CD14-positive monocyte (primary cell): ENCODE results near the gene ADGRF3. TPM values are rescaled to one million over a fixed set of nuclear protein-coding genes. Genes with fewer than 3 reads are reported as not detected.

Source experiments
- DNase-seq, 3 donors: peaks; one replicate each; pipeline ENCODE4 v3.0.0-alpha.2; 2011 to 2022
- H2AFZ ChIP-seq: 2 replicates; pipeline ENCODE4 v1.6.0; 2012; ENCODE audit warnings: mild to moderate bottlenecking, low read depth, low read length, inconsistent platforms; ENCODE audit not compliant: insufficient read depth, poor library complexity, severe bottlenecking
- H3K27ac ChIP-seq, 2 donors: 1 replicate in 1 of 2; 2 replicates in 1 of 2; pipeline ENCODE4 v1.5.1; 2012 to 2013; ENCODE audit warnings: low read length in 2 of 2, control low read depth in 1 of 2, inconsistent platforms in 1 of 2, low read depth in 1 of 2, mild to moderate bottlenecking in 1 of 2
- H3K27me3 ChIP-seq, 2 donors: one replicate each; pipeline versions ENCODE4 v1.6.0 to v1.6.1; 2011 to 2013; ENCODE audit warnings: low read length in 2 of 2; ENCODE audit not compliant: control insufficient read depth in 2 of 2, insufficient read depth in 2 of 2
- H3K36me3 ChIP-seq, 2 donors: replicated peaks in 1 of 2; 1 replicate in 1 of 2; 2 replicates in 1 of 2; pipeline versions ENCODE4 v1.5.1 to v1.6.1; 2012 to 2013; ENCODE audit warnings: low read length in 2 of 2, control low read depth in 1 of 2, inconsistent platforms in 1 of 2, mild to moderate bottlenecking in 1 of 2; ENCODE audit not compliant: insufficient read depth in 2 of 2, control insufficient read depth in 1 of 2
- H3K4me1 ChIP-seq, 2 donors: 1 replicate in 1 of 2; 2 replicates in 1 of 2; pipeline versions ENCODE4 v1.5.1 to v1.6.1; 2012 to 2013; ENCODE audit warnings: low read length in 2 of 2, control low read depth in 1 of 2, inconsistent platforms in 1 of 2, mild to moderate bottlenecking in 1 of 2, moderate library complexity in 1 of 2; ENCODE audit not compliant: insufficient read depth in 2 of 2, control insufficient read depth in 1 of 2
- H3K4me2 ChIP-seq: replicated peaks from 2 replicates; pipeline ENCODE3; 2012; ENCODE audit warnings: low read length, moderate library complexity, mild to moderate bottlenecking; ENCODE audit not compliant: poor library complexity, severe bottlenecking; ENCODE audit errors: extremely low read depth
- H3K4me3 ChIP-seq, 3 experiments: fragments of 200-600 bp in 1 of 3; sonication (generic) in 1 of 3; replicated peaks in 1 of 3; 1 replicate in 2 of 3; 2 replicates in 1 of 3; pipeline ENCODE4 v1.5.1; 2011 to 2013; ENCODE audit warnings: low read length in 3 of 3, mild to moderate bottlenecking in 3 of 3, control low read depth in 2 of 3, low read depth in 2 of 3, inconsistent platforms in 1 of 3, moderate library complexity in 1 of 3
- H3K79me2 ChIP-seq: 2 replicates; pipeline ENCODE4 v1.6.0; 2012; ENCODE audit warnings: mild to moderate bottlenecking, control low read depth, inconsistent platforms, low read length, moderate library complexity; ENCODE audit not compliant: insufficient read depth
- H3K9ac ChIP-seq: 2 replicates; pipeline ENCODE4 v1.6.0; 2017; ENCODE audit warnings: low read length, mild to moderate bottlenecking; ENCODE audit not compliant: insufficient read depth, poor library complexity, severe bottlenecking
- H3K9me3 ChIP-seq, 2 donors: replicated peaks in 1 of 2; 1 replicate in 1 of 2; 2 replicates in 1 of 2; pipeline versions ENCODE4 v1.5.1 to v1.6.1; 2012 to 2013; ENCODE audit warnings: low read length in 2 of 2, control low read depth in 1 of 2; ENCODE audit not compliant: control insufficient read depth in 1 of 2, insufficient read depth in 1 of 2
- H4K20me1 ChIP-seq: 2 replicates; pipeline ENCODE4 v1.6.0; 2012; ENCODE audit warnings: mild to moderate bottlenecking, low read length, control low read depth, moderate library complexity; ENCODE audit not compliant: insufficient read depth
- H3K27ac Mint-ChIP-seq, 7 donors: one replicate each; pipeline ENCODE4 v1.8.0; 2020; ENCODE audit warnings: mild to moderate bottlenecking in 7 of 7, mixed read lengths in 7 of 7, moderate library complexity in 6 of 7, inconsistent platforms in 2 of 7
- H3K27me3 Mint-ChIP-seq, 3 donors: one replicate each; pipeline ENCODE4 v1.8.0; 2021 to 2022; ENCODE audit warnings: low read depth in 3 of 3, mild to moderate bottlenecking in 3 of 3, mixed read lengths in 3 of 3, moderate library complexity in 3 of 3, inconsistent platforms in 1 of 3
- H3K36me3 Mint-ChIP-seq, 2 donors: one replicate each; pipeline ENCODE4 v1.8.0; 2020; ENCODE audit warnings: mixed read lengths in 2 of 2, inconsistent platforms in 1 of 2, mild to moderate bottlenecking in 1 of 2
- H3K4me1 Mint-ChIP-seq: one replicate; pipeline ENCODE4 v1.8.0; 2020; ENCODE audit warnings: mild to moderate bottlenecking, mixed read lengths
- H3K4me3 Mint-ChIP-seq, 2 donors: one replicate each; pipeline ENCODE4 v1.8.0; 2020; ENCODE audit warnings: mild to moderate bottlenecking in 2 of 2, mixed read lengths in 2 of 2, moderate library complexity in 1 of 2
- H3K9me3 Mint-ChIP-seq, 7 donors: one replicate each; pipeline ENCODE4 v1.8.0; 2020 to 2022; ENCODE audit warnings: mixed read lengths in 7 of 7, mild to moderate bottlenecking in 6 of 7, moderate library complexity in 6 of 7, inconsistent platforms in 2 of 7
- CTCF ChIP-seq: fragments of 200-600 bp; IDR thresholded peaks from one replicate; pipeline ENCODE4 v1.8.0; 2022; ENCODE audit warnings: antibody characterized with exemption, mild to moderate bottlenecking
- WGBS: methylation state at CpG from one replicate; pipeline ENCODE4 v1.1.5; 2013; ENCODE audit warnings: missing lambda C conversion rate; ENCODE audit not compliant: insufficient coverage; 5-methylcytosine and 5-hydroxymethylcytosine counted together
- intact Hi-C, 2 donors: fragments of 100-400 bp; cut with micrococcal nuclease; formaldehyde crosslinking; loops; one replicate each; pipeline versions ENCODE4 v1.15.0 to v1.15.1; 2023
- polyA plus RNA-seq, 3 donors: library from polyadenylated mRNA; depleted of rRNA in 1 of 3; unstranded in 2 of 3; stranded (reverse) in 1 of 3; fragments of 300-500 nt in 2 of 3; fragments of >200 nt in 1 of 3; fragmentation: Illumina TruSeq in 2 of 3; gene quantifications; 1 replicate in 2 of 3; 2 replicates in 1 of 3; pipeline ENCODE4 v1.2.3, GENCODE V29; 2012 to 2021

ADGRF3 gene
- polyA plus RNA-seq, 3 donors, result 0.33 TPM; not detected in 2

GRCh38 chr2:26299471-26300101 is 47.0 kb downstream of the ADGRF3 start:
- no peaks in the 10 kb centered on the region for H4K20me1 ChIP-seq
- peak overlapping the region; percentile 71 to 81 (median 77) for H3K4me3 ChIP-seq
- no peaks in the 10 kb centered on the region for H3K36me3 ChIP-seq
- peaks cover 13 to 16% of the 10 kb centered on the region in 2 donors for H3K4me1 ChIP-seq
- no peaks in the 10 kb centered on the region for H3K9me3 ChIP-seq
- Mint-ChIP-seq H3K36me3 (peaks cover 0 to 4% of the 10 kb centered on the region in 2 donors), H3K4me1 (peaks cover 11% of the 10 kb centered on the region), H3K27me3 (no peaks in the 10 kb centered on the region), H3K9me3 (peaks cover 0 to 4% (median 0%) of the 10 kb centered on the region in 7 donors), H3K27ac (no peak overlapping the region), H3K4me3 (no peak overlapping the region)
- peak overlapping the region; percentile 77 for H3K9ac ChIP-seq
- 3% methylated on average over 3 of the region's 9 CpGs for WGBS
- H3K27me3 ChIP-seq, result no peaks in the 10 kb centered on the region
- peak in 2 of 3 donors; percentile 16 to 34 for DNase-seq
- H2AFZ ChIP-seq, result peak overlapping the region; percentile 98
- H3K79me2 ChIP-seq, result no peaks in the 10 kb centered on the region
- no peak for TF ChIP-seq CTCF
- H3K27ac ChIP-seq, result peak overlapping the region; percentile 86 to 92
- intact Hi-C loops, result no loop called here
- peak overlapping the region; percentile 87 for H3K4me2 ChIP-seq

- Histone ChIP-seq H3K27ac (peak overlapping the region; percentile 86 to 92), H3K36me3 (no peaks in the 10 kb centered on the region), H3K4me2 (peak overlapping the region; percentile 87), H3K9ac (peak overlapping the region; percentile 77), H3K79me2 (no peaks in the 10 kb centered on the region), H3K4me1 (peaks cover 13 to 16% of the 10 kb centered on the region in 2 donors), H3K4me3 (peak overlapping the region; percentile 71 to 81 (median 77)), H3K27me3 (no peaks in the 10 kb centered on the region), H4K20me1 (no peaks in the 10 kb centered on the region), H2AFZ (peak overlapping the region; percentile 98), H3K9me3 (no peaks in the 10 kb centered on the region)
- WGBS, result 1% methylated on average over 29 of the region's 30 CpGs
- peaks cover 0 to 2% of the 10 kb centered on the region in 2 donors for H3K36me3 Mint-ChIP-seq
- TF ChIP-seq CTCF, result no peak
- H3K4me1 Mint-ChIP-seq, result peaks cover 11% of the 10 kb centered on the region
- peak; percentile 28 to 56 (median 42) for DNase-seq
- H3K27ac Mint-ChIP-seq, result no peak overlapping the region
- intact Hi-C loops, result no loop called here
- H3K27me3 Mint-ChIP-seq, result no peaks in the 10 kb centered on the region
- H3K9me3 Mint-ChIP-seq, result peaks cover 0 to 4% (median 0%) of the 10 kb centered on the region in 7 donors
- H3K4me3 Mint-ChIP-seq, result no peak overlapping the region
Measured at GRCh38 chr2:26298638-26299393, 47.8 kb downstream of the ADGRF3 start.
